Activated CD4-positive, alpha-beta T cell treated with anti-CD3 and anti-CD28 coated beads, Interleukin-2, Interleukin-4, amounts not matched to agents 100 ng/mL and 50 ng/mL, durations not matched to agents 16 hours and 8 hours (primary cell): ENCODE measurements around the gene CELF5.
"Not testable (repeated sequence)": the region's sequence is repeated elsewhere in the genome, so short reads cannot be mapped to it uniquely, and the experiment has no call there.

Experiments
- DNase-seq: peaks from one replicate; pipeline ENCODE4 v3.0.0-alpha.2; 2020; ENCODE audit warnings: low spot score

The CELF5 gene

DNA sequence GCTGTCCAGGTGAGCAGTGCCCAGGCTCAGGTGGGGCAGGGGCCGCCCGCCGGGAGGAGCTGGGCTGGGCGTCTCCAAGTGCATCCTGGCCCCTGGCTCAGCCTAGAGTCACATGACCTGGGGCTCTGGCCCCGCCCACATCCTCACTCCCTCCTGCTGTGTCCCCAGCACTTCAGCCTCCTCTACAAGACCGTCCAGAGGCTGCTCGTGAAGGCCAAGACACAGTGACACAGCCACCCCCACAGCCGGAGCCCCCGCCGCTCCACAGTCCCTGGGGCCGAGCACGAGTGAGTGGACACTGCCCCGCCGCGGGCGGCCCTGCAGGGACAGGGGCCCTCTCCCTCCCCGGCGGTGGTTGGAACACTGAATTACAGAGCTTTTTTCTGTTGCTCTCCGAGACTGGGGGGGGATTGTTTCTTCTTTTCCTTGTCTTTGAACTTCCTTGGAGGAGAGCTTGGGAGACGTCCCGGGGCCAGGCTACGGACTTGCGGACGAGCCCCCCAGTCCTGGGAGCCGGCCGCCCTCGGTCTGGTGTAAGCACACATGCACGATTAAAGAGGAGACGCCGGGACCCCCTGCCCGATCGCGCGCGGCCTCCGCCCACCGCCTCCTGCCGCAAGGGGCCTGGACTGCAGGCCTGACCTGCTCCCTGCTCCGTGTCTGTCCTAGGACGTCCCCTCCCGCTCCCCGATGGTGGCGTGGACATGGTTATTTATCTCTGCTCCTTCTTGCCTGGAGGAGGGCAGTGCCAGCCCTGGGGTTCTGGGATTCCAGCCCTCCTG, 16.8 kb upstream of the CELF5 start:
- DNase-seq, result no peak

DNA sequence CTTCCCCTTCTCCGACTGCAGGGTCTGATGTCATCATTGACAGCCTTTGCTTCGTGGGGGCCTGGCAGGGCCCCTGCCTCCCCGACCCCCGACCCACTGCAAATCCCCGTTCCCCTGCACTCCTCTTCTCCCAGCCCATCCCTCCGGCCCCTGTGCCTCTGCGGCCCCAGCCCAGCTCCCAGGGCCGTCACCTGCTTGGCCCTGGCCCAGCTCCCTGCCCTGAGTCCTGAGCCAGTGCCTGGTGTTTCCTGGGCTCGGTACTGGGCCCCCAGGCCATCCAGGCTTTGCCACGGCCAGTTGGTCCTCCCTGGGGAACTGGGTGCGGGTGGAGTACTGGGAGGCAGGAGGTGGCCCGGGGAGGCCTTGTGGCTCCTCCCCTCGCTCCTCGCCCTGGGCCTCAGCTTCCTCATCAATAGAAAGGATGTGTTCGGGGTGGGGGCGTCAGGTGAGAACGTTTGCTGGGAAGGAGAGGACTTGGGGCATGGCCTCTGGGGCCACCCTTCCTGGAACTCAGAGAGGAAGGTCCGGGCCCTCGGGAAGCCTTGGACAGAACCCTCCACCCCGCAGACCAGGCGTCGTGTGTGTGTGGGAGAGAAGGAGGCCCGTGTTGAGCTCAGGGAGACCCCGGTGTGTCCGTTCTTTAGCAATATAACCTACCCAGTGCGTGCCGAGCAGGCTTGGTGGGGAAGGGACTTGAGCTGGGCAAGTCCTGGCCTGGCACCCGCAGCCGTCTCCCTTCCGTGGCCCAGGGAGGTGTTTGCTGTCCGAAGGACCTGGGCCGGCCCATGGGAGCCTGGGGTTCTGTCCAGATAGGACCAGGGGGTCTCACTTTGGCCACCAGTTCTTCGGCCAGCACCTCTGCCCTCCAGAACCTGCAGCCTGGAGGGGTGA, 15.9 kb upstream of the CELF5 start:
- no peak for DNase-seq

GRCh38 chr19:3210347-3211017, 14.0 kb upstream of the CELF5 start:
- DNase-seq, result peak; percentile 79

DNA sequence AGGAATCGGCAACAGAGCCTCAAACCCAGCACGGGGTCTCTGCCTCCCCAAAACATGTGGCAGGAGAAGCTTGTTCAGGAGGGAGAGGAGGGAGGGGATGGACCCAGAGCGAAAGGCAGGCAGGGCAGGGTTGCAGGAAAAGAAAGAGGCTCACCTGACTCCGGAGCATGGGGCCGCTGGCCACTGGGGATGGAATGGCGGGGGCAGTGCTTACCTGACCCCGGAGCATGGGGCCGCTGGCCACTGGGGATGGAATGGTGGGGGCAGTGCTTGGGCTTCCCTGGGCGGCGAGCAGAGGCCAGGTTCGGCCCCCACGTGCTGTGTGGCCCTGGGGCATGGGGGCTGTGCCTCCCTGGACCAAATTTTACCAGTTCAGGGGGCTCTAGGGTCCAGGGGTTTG, 13.3 kb upstream of the CELF5 start:
- no peak for DNase-seq

DNA sequence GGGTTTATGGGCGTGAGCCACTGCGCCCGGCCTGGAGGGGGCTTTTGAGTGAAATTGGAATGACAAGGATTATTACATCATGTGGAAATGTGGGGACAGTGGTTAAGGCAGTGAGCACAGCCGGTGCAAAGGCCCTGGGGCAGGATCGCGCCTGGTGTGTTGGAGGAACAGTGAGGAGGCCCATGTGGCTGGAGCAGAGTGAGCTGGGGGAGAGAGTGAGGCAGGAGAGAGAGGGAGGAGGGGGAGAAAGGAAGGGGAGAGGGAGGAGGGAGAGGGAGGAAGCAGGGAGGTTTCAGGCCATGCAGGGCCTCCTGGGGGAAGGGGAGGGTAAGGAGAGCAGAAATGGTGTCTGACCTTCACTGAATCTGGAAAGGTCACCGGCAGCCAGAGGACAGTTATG, 11.3 kb upstream of the CELF5 start:
- no peak for DNase-seq

DNA sequence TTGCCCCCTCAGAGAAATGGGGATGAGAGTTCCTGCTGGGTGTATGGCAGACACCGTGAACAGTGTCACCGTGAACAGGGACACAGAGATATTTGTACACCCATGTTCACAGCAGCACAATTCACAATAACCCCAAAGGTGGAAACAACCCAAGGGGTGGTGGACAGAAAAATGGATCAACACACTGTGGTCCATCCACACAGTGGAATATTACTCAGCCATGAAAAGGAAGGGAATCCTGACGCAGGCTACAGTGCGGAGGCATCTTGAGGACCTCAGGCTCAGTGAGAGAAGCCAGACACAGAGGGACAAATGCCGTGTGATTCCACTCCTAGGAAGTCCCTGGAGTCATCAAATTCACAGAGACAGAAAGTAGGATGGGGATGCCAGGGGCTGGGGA, 7.6 kb upstream of the CELF5 start:
- no peak for DNase-seq

- DNase-seq, result no peak
These were observed 3.9 kb upstream of the CELF5 start for GRCh38 chr19:3220576-3220975.

DNA sequence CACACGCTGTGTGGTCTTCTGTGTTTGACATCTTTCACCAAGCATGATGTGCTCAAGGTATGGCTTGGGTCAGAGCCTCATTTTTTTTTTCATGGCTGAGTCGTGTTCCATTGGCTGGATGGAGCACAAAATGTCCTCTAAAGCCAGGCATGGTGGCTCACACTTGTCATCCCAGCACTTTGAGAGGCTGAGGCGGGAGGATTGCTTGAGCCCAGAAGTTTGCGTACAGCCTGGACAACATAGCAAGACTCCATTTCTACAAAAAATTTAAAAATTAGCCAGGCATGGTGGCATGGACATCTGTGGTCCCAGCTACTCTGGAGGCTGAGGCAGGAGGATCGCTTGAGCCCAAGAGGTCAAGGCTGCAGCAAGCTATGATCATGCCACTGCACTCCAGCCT, 2.9 kb upstream of the CELF5 start:
- not testable (repeated sequence) for DNase-seq

GRCh38 chr19:3222709-3223108, 1.8 kb upstream of the CELF5 start:
- DNase-seq, result no peak

DNA sequence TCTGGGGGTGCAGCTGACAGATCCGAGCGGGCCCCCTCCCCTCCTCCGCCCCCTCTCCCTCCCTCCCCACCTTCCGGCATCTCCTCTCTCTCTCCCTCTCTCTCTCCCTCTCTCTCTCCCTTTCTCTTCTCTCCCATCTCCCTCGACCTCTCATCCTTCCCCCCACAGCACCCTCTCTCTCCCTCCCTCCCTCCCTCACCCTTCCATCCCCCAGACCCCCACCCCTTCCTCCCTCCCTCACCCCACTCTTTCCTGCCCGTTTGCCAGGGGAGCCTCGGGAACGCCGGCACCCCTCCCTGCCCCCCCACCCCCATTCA, 666 bp downstream of the CELF5 start:
- DNase-seq, result no peak

DNA sequence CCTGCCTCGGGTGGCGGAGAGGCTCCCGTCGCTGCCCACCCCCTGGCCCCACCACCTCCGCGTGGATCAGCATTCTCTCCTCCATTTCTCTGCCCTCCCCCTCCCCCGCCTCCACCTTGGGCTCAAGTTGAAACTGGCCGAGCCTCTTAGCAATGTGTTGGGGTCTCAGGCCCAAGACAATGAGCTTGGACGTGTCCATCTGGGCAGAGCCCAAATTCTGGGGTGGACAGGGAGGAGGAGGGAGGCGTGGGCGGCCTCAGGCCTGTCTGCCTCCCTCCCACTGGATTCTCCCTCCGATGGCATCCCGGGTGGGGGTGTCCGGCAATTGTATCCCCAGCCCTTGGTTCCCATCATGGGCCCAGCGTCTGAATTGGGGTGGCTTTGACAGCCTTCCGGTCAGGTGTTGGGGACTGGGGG, 1.2 kb downstream of the CELF5 start:
- no peak for DNase-seq

DNA sequence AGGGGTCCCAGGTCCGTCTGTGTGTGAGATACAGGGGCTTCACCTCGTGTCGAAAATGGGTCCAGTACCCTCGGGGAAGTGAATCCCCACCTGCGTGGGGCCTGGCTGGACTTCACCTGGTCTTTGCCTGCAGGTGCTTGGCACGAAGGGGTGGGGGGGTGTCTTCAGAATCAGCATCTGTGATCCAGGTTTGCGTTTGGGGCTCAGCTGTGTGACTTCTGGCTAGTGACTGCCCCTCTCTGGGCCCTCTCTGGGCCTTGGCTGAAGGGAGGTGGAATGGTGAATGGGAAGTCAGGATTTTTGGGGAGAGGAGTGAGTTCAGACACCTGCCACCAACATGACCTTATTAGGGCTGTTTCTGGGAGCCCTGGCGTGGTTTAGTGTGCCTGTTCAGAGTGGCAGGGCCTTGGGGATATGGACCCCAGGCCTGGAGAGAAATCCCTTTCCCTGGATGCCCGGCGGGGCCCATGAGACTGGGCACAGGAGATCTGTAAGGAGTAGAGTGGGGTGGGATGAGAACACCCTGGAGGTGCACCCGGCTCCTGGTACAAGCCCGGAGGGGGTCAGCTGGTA, 2.7 kb downstream of the CELF5 start:
- DNase-seq, result no peak

GRCh38 chr19:3229346-3229743, 4.9 kb downstream of the CELF5 start:
- no peak for DNase-seq

- DNase-seq, result no peak
These were observed 5.5 kb downstream of the CELF5 start for GRCh38 chr19:3229888-3230496.

DNA sequence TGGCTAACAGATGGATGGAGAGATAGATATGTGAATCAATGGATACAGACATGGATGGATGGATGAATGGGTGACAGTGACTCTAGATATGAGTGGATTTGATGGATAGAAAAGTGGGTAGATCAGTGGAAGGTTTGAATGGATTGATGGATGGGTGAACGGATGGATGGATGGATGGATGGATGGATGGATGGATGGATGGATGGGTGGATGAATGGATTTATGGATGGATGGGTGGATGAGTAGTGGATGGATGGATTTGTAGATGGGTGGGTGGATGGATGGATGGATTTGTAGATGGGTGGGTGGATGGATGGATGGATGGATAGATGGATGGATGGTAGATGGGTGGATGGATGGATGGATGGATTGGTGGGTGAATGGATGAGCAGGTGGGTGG, 6.8 kb downstream of the CELF5 start:
- no peak for DNase-seq

GRCh38 chr19:3233116-3233515, 8.7 kb downstream of the CELF5 start:
- no peak for DNase-seq

DNA sequence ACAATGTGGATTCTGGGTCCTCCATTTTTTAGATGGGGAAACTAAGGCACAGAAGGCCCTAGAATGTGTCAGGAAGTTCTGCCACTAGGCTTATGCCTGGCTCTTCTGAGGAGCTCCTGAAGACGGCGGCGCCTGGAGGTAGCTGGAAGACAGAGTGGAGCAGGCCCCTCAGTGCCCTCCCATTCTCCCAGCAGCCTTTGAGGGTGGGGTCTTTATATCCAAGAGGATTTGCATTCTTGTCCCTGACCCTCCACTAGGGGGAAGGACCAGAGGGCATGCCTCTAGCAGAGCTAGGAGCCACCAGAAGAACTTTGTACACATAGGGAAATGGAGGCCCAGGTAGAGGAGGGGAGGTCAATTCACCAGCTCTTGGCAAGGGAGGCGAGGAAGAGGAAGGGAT, 9.4 kb downstream of the CELF5 start:
- no peak for DNase-seq

DNA sequence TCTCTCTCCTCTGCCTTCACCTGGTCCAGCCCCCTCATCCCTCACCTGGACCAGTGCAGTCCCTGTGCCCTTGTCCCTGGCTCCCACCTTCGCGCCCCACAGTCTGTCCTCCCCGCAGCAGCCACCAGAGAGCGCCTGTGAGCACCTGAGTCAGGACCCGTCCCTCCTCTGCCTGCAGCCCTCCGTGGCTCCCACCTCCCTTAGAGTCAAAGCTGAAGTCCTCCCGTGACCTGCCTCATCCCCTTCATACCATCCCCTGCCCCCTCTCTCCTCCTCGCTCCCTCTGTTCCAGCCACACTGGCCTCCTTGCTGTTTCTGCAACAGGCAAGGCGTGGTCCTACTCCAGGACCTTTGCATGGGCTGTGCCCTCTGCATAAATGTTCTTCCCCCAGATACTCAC, 10.3 kb downstream of the CELF5 start:
- DNase-seq, result peak; percentile 22

DNA sequence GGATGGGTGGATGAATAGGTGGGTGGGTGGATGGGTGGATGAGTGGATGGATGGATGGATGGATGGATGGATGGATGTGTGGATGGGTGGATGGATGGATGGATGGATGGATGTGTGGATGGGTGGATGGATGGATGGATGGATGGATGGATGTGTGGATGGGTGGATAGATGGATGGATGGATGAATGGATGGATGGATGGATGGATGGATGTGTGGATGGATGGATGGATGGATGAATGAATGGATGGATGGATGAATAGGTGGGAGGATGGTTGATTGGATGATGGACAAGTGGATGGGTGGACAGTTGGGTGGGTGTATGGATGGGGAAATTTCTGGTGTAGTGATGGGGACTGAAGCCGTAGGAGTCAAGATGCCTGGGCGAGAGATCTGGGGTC, 11.1 kb downstream of the CELF5 start:
- not testable (repeated sequence) for DNase-seq

DNA sequence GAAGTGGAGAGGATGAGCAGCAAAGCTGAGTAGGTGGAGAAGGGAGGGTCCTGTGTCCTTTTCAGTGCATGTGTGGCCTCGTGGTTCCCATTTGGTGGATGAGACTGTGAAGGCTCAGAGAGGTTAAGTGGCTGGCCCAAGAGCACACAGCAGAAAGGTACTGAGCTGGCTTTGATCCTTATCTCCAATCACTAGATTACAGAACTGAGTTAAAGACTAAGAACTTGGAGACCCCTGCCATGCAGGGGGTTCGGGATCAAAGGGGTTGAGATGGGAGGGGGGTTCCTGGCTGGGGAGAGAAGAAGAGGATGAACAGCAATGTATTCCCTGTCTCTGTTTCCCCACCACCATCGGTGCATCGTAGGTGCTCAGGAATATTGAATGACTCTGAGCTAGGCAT, 11.8 kb downstream of the CELF5 start:
- DNase-seq, result no peak

DNA sequence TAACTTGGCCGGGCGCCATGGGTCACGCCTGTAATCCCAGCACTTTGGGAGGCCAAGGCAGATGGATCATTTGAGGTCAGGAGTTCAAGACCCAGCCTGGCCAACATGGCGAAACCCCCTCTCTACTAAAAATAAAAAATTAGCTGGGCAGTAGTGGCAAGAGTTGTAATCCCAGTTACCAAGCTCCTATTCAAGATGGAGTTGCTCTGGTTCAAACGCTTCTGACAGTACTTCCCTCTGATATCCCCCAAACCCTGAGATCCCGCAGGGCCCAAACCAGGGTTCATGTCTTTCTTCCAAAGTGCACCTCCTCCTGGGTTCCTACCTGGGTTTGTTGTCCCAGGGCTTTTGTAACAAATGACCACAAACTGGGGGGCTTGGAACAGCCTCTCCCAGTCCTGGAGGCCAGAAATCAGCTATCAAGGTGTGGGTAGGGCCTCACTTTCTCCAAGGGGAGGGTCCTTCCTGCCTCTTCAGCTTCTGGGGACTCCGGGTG, 13.7 kb downstream of the CELF5 start:
- no peak for DNase-seq

DNA sequence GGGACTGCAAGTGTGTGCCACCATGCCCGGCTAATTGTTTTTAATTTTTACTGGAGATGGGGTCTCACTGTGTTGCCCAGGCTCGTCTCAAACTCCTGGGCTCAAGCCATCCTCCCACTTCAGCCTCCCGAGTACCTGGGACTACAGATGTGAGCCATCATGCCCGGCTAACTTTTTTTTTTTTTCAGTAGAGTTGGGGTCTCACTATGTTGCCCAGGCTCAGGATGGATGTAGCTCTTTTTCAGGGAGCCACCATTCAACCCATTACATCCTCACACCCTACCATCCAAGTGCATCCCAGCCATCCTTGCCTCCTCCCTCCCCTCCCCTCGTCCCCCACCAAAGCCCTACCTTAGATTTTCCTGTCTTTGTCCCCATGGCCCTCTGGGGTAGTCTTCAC, 14.9 kb downstream of the CELF5 start:
- no peak for DNase-seq
